DND-41 (cell line): ENCODE data around the gene MNS1.

ENCODE experiments used
- ATAC-seq: fragments of 200-7000 bp; cut with Tn5 transposase; 3 replicates; pipeline ENCODE4 v1.9.1; 2021; ENCODE audit warnings: low read depth; ENCODE audit not compliant: insufficient read depth
- DNase-seq: peaks from one replicate; pipeline ENCODE4 v3.0.0-alpha.2; 2020
- H2AFZ ChIP-seq: 2 replicates; pipeline ENCODE4 v1.6.0; 2012; ENCODE audit warnings: low read depth, low read length
- H3K27ac ChIP-seq: 2 replicates; pipeline ENCODE4 v1.5.1; 2012; ENCODE audit warnings: low read length, inconsistent platforms
- H3K27me3 ChIP-seq: fragments of 200-600 bp; sonication (generic); 2 replicates; pipeline ENCODE4 v1.6.0; 2012; ENCODE audit warnings: low read length, mild to moderate bottlenecking, inconsistent platforms; ENCODE audit not compliant: insufficient read depth, poor library complexity
- H3K36me3 ChIP-seq: 2 replicates; pipeline ENCODE4 v1.5.1; 2012; ENCODE audit warnings: low read length, inconsistent platforms; ENCODE audit not compliant: insufficient read depth
- H3K4me1 ChIP-seq: 2 replicates; pipeline ENCODE4 v1.5.1; 2012; ENCODE audit warnings: mild to moderate bottlenecking, low read length; ENCODE audit not compliant: insufficient read depth
- H3K4me2 ChIP-seq: 2 replicates; pipeline ENCODE4 v1.6.0; 2012; ENCODE audit warnings: mild to moderate bottlenecking, moderate library complexity, low read length, inconsistent platforms; ENCODE audit not compliant: insufficient read depth
- H3K4me3 ChIP-seq, 2 experiments: fragments of 200-600 bp in 1 of 2; shearing (Covaris generic) in 1 of 2; 2 replicates each; pipeline ENCODE4 v1.5.1; 2012 to 2016; ENCODE audit warnings: inconsistent platforms in 2 of 2, low read length in 2 of 2, mild to moderate bottlenecking in 2 of 2, low read depth in 1 of 2, moderate library complexity in 1 of 2
- H3K79me2 ChIP-seq: 2 replicates; pipeline ENCODE4 v1.6.0; 2012; ENCODE audit warnings: low read length, inconsistent platforms; ENCODE audit not compliant: insufficient read depth
- H3K9ac ChIP-seq: 2 replicates; pipeline ENCODE4 v1.6.0; 2012; ENCODE audit warnings: low read depth, mild to moderate bottlenecking, inconsistent platforms, low read length, moderate library complexity
- H3K9me3 ChIP-seq: 2 replicates; pipeline ENCODE4 v1.5.1; 2012; ENCODE audit warnings: low read length, moderate library complexity, mild to moderate bottlenecking, inconsistent platforms; ENCODE audit not compliant: insufficient read depth, severe bottlenecking
- H4K20me1 ChIP-seq: 2 replicates; pipeline ENCODE4 v1.6.0; 2012; ENCODE audit warnings: low read length; ENCODE audit not compliant: insufficient read depth
- EZH2 ChIP-seq: IDR thresholded peaks from 3 replicates; pipeline ENCODE4 v1.6.1; 2012; ENCODE audit warnings: borderline replicate concordance, low read depth, mild to moderate bottlenecking, moderate library complexity, low read length, inconsistent platforms; ENCODE audit not compliant: severe bottlenecking
- TF ChIP-seq, protein P1 (sequence below): IDR thresholded peaks from 2 replicates; pipeline ENCODE4 v1.5.1; 2012; ENCODE audit warnings: borderline replicate concordance, low read length, moderate library complexity, mild to moderate bottlenecking; ENCODE audit not compliant: poor library complexity, severe bottlenecking; ENCODE audit errors: extremely low read depth

Gene MNS1

DNA sequence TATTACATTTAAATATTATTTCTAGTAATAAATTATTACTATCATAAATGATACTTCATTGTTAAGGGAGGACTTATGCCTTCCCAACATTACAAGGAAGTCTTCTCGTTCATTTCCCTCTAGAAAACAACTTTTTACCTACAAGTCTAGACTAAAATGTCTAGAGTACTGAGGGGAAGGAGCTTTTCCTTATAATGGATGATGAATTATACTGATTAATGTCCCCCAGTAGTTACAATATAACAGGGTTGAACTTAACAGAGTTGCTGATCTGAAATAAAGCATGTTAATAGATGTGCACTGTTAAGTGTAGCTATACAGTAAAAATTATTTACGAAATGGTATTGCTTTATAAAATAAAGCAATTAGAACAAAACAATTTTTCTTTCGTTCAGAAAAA lies 2.7 kb upstream of the MNS1 start:
- peak overlapping the region; percentile 82 for H3K27ac ChIP-seq
- H3K4me1 ChIP-seq, result peaks cover 57% of the 10 kb centered on the region
- H2AFZ ChIP-seq, result peak overlapping the region; percentile 74
- H3K9me3 ChIP-seq, result no peaks in the 10 kb centered on the region
- ATAC-seq (no peak), DNase-seq (no peak)
- peak overlapping the region; percentile 62 for H3K4me2 ChIP-seq
- TF ChIP-seq EZH2, result no peak
- TF ChIP-seq, protein P1, sequence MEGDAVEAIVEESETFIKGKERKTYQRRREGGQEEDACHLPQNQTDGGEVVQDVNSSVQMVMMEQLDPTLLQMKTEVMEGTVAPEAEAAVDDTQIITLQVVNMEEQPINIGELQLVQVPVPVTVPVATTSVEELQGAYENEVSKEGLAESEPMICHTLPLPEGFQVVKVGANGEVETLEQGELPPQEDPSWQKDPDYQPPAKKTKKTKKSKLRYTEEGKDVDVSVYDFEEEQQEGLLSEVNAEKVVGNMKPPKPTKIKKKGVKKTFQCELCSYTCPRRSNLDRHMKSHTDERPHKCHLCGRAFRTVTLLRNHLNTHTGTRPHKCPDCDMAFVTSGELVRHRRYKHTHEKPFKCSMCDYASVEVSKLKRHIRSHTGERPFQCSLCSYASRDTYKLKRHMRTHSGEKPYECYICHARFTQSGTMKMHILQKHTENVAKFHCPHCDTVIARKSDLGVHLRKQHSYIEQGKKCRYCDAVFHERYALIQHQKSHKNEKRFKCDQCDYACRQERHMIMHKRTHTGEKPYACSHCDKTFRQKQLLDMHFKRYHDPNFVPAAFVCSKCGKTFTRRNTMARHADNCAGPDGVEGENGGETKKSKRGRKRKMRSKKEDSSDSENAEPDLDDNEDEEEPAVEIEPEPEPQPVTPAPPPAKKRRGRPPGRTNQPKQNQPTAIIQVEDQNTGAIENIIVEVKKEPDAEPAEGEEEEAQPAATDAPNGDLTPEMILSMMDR, result no peak
- H3K4me3 ChIP-seq, result peak overlapping the region in 1 of 2 experiments; percentile 47; a peak in 1 of 4 replicates
- peak overlapping the region; percentile 59 for H3K9ac ChIP-seq
- no peaks in the 10 kb centered on the region for H4K20me1 ChIP-seq
- H3K79me2 ChIP-seq, result peaks cover 13% of the 10 kb centered on the region
- 0 out of 2 replicates have a peak, but pooled peaks cover under 1% of the 10 kb centered on the region for H3K36me3 ChIP-seq
- H3K27me3 ChIP-seq, result no peaks in the 10 kb centered on the region

DNA sequence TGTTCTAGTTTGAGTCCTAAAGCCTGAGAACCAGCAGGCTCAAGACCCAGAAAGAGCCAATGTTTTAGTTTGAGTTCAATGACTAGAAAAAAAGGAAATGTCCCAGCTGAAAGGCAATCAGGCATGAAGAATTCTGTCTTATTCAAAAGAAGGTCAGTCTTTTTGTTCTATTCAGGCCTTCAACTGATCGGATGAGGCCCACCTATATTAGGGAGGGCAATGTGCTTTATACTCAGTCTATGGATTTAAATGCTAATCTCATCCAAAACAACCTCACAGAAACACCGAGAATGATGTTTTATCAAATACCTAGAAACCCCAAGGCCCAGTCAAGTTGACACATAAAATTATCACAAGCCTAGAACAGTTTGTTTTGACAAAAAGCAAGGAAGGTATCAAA lies 4.0 kb downstream of the MNS1 start:
- H4K20me1 ChIP-seq, result no peaks in the 10 kb centered on the region
- TF ChIP-seq, protein P1, result no peak
- ATAC-seq (no peak), DNase-seq (no peak)
- H3K36me3 ChIP-seq, result peaks cover 25% of the 10 kb centered on the region; the same call in 1 of the 2 replicates
- H3K4me1 ChIP-seq, result peaks cover 37% of the 10 kb centered on the region
- no peak overlapping the region for H3K9ac ChIP-seq
- no peak overlapping the region for H3K4me3 ChIP-seq
- no peaks in the 10 kb centered on the region for H3K9me3 ChIP-seq
- H3K27ac ChIP-seq, result no peak overlapping the region
- 0 out of 2 replicates have a peak overlapping the region, but pooled peaks have one; percentile 23 for H3K4me2 ChIP-seq
- no peak overlapping the region for H2AFZ ChIP-seq
- peaks cover 27% of the 10 kb centered on the region for H3K79me2 ChIP-seq
- no peaks in the 10 kb centered on the region for H3K27me3 ChIP-seq

DNA sequence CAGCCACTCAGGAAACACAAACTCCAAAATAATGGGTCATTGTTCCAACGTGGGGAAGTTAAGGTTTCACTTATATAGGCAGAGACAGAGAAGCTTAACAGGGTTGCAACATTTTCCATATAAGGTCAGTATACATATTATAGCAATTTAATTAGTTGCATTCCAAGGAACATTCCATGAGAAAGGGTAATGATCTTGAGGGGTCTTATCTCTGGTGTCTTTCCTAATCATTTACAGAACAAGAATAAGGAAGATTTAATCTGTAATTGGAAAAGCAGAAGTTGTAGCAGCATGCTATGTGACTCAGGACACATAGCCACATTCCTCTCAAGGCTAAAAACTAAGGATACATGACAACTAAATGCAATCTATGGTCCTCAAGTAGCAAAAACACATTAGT lies 4.9 kb downstream of the MNS1 start:
- TF ChIP-seq, protein P1, result no peak
- TF ChIP-seq EZH2, result no peak
- Histone ChIP-seq H3K36me3 (peaks cover 28% of the 10 kb centered on the region; the same call in 1 of the 2 replicates), H3K9ac (no peak overlapping the region), H3K79me2 (peaks cover 25% of the 10 kb centered on the region), H3K27ac (no peak overlapping the region), H3K4me2 (no peak overlapping the region; the same call in 1 of the 2 replicates), H4K20me1 (no peaks in the 10 kb centered on the region), H3K9me3 (no peaks in the 10 kb centered on the region), H3K27me3 (no peaks in the 10 kb centered on the region), H3K4me3 (no peak overlapping the region), H2AFZ (no peak overlapping the region), H3K4me1 (peaks cover 29% of the 10 kb centered on the region)
- DNase-seq (no peak), ATAC-seq (no peak)

DNA sequence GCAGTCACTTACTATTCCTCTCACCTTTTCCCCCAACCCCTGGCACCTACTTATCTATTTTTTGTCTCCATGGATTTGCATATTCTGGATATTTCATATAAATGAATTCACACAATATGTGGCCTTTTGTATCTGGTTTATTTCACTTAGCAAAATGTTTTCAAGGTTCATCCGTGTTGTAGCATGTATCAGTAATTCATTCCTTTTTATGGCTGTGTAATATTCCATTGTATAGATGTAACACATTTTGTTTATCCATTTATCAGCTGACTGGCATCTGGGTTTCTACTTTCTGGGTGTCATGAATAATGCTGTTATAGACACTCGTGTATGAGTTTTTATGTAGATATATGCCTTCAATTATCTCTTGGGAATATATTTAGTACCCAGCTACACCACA lies 5.8 kb downstream of the MNS1 start:
- Histone ChIP-seq H3K79me2 (peaks cover 20% of the 10 kb centered on the region), H3K36me3 (peaks cover 31% of the 10 kb centered on the region; the same call in 1 of the 2 replicates), H3K27ac (no peak overlapping the region), H4K20me1 (no peaks in the 10 kb centered on the region), H3K4me1 (peaks cover 25% of the 10 kb centered on the region), H3K27me3 (no peaks in the 10 kb centered on the region), H3K4me3 (no peak overlapping the region), H3K9ac (no peak overlapping the region), H3K9me3 (no peaks in the 10 kb centered on the region), H2AFZ (no peak overlapping the region), H3K4me2 (no peak overlapping the region)
- ATAC-seq (no peak), DNase-seq (no peak)
- TF ChIP-seq, protein P1, result no peak
- no peak for TF ChIP-seq EZH2
